PFSK-1 (cell line): Measurements from ENCODE around the gene IL7R.

Source experiments
- POLR2AphosphoS5 ChIP-seq: IDR thresholded peaks from 2 replicates; pipeline ENCODE4 v1.6.1; 2012; ENCODE audit warnings: low read depth, mild to moderate bottlenecking, control low read depth, low read length, moderate library complexity
- TAF1 ChIP-seq: IDR thresholded peaks from 2 replicates; pipeline ENCODE4 v1.6.1; 2012; ENCODE audit warnings: low read length, control low read depth, borderline replicate concordance; ENCODE audit not compliant: insufficient read depth

- no peak for TF ChIP-seq TAF1
- no peak for TF ChIP-seq POLR2AphosphoS5
Measured at GRCh38 chr5:35854248-35854647, 2.4 kb upstream of the IL7R start.
